ENCODE measurements around the gene PLCXD1. TPM values are rescaled to one million over a fixed set of nuclear protein-coding genes. Genes with fewer than 3 reads are reported as not detected.

The PLCXD1 gene
- total and polyA plus RNA-seq, 9 of the 15 experiments (the other 6 are each of a cell fraction or from before 2014, with no cell fraction given): 6.0 to 60.2 (median 39.5) TPM

- TF ChIP-seq E2F6 (IDR thresholded peaks at IDR 0.05; ENCODE audit: borderline replicate concordance in 1 of 2, extremely low read depth in 1 of 2, insufficient read depth in 1 of 2, insufficient read length in 1 of 2, low read depth in 1 of 2, low read length in 1 of 2, poor library complexity in 1 of 2, severe bottlenecking in 1 of 2) (peak in 1 of 2 experiments; percentile 31), ZBTB7A (IDR thresholded peaks at IDR 0.05; ENCODE audit: borderline replicate concordance, control insufficient read depth, low read depth, low read length) (peak; percentile 14), POLR2G (IDR thresholded peaks at IDR 0.05; ENCODE audit: low read depth, low read length) (0 out of 2 replicates have a peak, but pooled peaks have one; percentile 8), ZNF76 (CRISPR knock-in tag; IDR thresholded peaks at IDR 0.05; ENCODE audit: borderline replicate concordance) (no peak), SREBF1 (IDR thresholded peaks at IDR 0.05; ENCODE audit: borderline replicate concordance, low read depth, low read length) (no peak)
These were observed 39.1 kb downstream of the PLCXD1 start (continued) for GRCh38 chrX:320126-320783.

- Histone ChIP-seq H3K79me2 (ENCODE audit: control insufficient read depth, insufficient read depth, low read length) (peaks cover 18% of the 10 kb centered on the region; the same call in 2 of the 3 replicates), H3K9me3 (replicated peaks; ENCODE audit: control insufficient read depth, insufficient read depth, low read depth, low read length) (no peaks in the 10 kb centered on the region), H3K4me1 (replicated peaks in 1 of 2; ENCODE audit: control insufficient read depth in 2 of 2, insufficient read depth in 2 of 2, low read length in 2 of 2) (peaks cover 5 to 23% of the 10 kb centered on the region in 2 experiments; a peak in 4 of 5 replicates), H4K20me1 (replicated peaks; ENCODE audit: control insufficient read depth, insufficient read depth, low read length) (no peaks in the 10 kb centered on the region), H3K4me3 (no peak overlapping the region), H3K9me1 (ENCODE audit: control insufficient read depth, insufficient read depth, low read length) (no peaks in the 10 kb centered on the region), H3K27me3 (ENCODE audit: control insufficient read depth in 2 of 2, insufficient read depth in 2 of 2, low read length in 2 of 2) (no peaks in the 10 kb centered on the region; a peak in 1 of 5 replicates), H3K4me2 (ENCODE audit: insufficient read depth, low read length) (peak overlapping the region; percentile 52), H3K27ac (ENCODE audit: extremely low read depth, low read depth, low read length) (no peak overlapping the region; the same call in 2 of the 3 replicates), H3K9ac (ENCODE audit: insufficient read depth in 1 of 2, low read depth in 2 of 2, low read length in 2 of 2) (peak overlapping the region in 1 of 2 experiments; percentile 64; a peak in 1 of 4 replicates), H3K36me3 (ENCODE audit: control insufficient read depth, insufficient read depth, low read length) (no peaks in the 10 kb centered on the region), H2AFZ (ENCODE audit: low read depth, low read length) (peak overlapping the region; percentile 59; the same call in 1 of the 2 replicates)
- ATAC-seq (peak; percentile 69), FAIRE-seq (no peak), DNase-seq (ENCODE audit: extremely low read depth in 1 of 4, low spot score in 3 of 4) (peak in 1 of 4 experiments; percentile 70)
- ChIA-PET CTCF (ENCODE audit: low intra/inter-chr PET ratio) (no interaction called here), POLR2A (no interaction called here)
- intact Hi-C loops (cut with micrococcal nuclease): loop anchor here (10.0 kb wide), 1 partner anchor 61 kb away; the partner anchor contains the start of gene PPP2R3B
- no TSS peak for BruUV-seq (replicated peaks)
- WGBS (ENCODE audit: insufficient coverage, low coverage, missing lambda C conversion rate): 20% methylated on average over 19 of the region's 38 CpGs
- in situ Hi-C loops (cut with MboI): no loop called here
- TF ChIP-seq CBFA2T3 (IDR thresholded peaks at IDR 0.05) (peak; percentile 26; the same call in 1 of the 2 replicates), SMAD1 (IDR thresholded peaks at IDR 0.05; ENCODE audit: low read depth, low read length, partially characterized antibody) (no peak), POLR2G (IDR thresholded peaks at IDR 0.05; ENCODE audit: low read depth, low read length) (0 out of 2 replicates have a peak, but pooled peaks have one; percentile 25), TCF3 (CRISPR knock-in tag; IDR thresholded peaks at IDR 0.05) (no peak), TBP (optimal IDR thresholded peaks at IDR 0.05; ENCODE audit: low read depth, low read length) (peak; percentile 29), TFAP4 (CRISPR knock-in tag; IDR thresholded peaks at IDR 0.05; ENCODE audit: borderline replicate concordance) (peak; percentile 68), ZC3H4 (CRISPR knock-in tag; IDR thresholded peaks at IDR 0.05; ENCODE audit: borderline replicate concordance) (no peak), CTCF (IDR thresholded peaks at IDR 0.05 in 2 of 3, conservative IDR thresholded peaks at IDR 0.05 in 1 of 3; ENCODE audit: insufficient read depth in 2 of 3, low read depth in 1 of 3, low read length in 3 of 3) (peak in 2 of 3 experiments; percentile 25 to 46; a peak in 4 of 6 replicates)
These were observed 42.8 kb downstream of the PLCXD1 start for GRCh38 chrX:323721-324628.
